ENCODE data around the gene ST7. TPM values are rescaled to one million over a fixed set of nuclear protein-coding genes. Genes with fewer than 3 reads are reported as not detected.
A peak's percentile ranks its signal among the peaks of the same experiment; 100 is the strongest.

ST7 gene
- total and polyA plus RNA-seq, 2 of the 13 experiments (the other 11 are each of a cell fraction or from before 2014, with no cell fraction given): 17.3 to 23.5 TPM

GRCh38 chr7:116953372-116953905 is at the start of gene ST7 (continued):
- TF ChIP-seq, protein P1, sequence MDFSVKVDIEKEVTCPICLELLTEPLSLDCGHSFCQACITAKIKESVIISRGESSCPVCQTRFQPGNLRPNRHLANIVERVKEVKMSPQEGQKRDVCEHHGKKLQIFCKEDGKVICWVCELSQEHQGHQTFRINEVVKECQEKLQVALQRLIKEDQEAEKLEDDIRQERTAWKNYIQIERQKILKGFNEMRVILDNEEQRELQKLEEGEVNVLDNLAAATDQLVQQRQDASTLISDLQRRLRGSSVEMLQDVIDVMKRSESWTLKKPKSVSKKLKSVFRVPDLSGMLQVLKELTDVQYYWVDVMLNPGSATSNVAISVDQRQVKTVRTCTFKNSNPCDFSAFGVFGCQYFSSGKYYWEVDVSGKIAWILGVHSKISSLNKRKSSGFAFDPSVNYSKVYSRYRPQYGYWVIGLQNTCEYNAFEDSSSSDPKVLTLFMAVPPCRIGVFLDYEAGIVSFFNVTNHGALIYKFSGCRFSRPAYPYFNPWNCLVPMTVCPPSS (IDR thresholded peaks at IDR 0.05): no peak
- no peak for TF ChIP-seq NFE2L1 (CRISPR knock-in tag; IDR thresholded peaks at IDR 0.05; ENCODE audit: borderline replicate concordance)
- TF ChIP-seq, protein P2, sequence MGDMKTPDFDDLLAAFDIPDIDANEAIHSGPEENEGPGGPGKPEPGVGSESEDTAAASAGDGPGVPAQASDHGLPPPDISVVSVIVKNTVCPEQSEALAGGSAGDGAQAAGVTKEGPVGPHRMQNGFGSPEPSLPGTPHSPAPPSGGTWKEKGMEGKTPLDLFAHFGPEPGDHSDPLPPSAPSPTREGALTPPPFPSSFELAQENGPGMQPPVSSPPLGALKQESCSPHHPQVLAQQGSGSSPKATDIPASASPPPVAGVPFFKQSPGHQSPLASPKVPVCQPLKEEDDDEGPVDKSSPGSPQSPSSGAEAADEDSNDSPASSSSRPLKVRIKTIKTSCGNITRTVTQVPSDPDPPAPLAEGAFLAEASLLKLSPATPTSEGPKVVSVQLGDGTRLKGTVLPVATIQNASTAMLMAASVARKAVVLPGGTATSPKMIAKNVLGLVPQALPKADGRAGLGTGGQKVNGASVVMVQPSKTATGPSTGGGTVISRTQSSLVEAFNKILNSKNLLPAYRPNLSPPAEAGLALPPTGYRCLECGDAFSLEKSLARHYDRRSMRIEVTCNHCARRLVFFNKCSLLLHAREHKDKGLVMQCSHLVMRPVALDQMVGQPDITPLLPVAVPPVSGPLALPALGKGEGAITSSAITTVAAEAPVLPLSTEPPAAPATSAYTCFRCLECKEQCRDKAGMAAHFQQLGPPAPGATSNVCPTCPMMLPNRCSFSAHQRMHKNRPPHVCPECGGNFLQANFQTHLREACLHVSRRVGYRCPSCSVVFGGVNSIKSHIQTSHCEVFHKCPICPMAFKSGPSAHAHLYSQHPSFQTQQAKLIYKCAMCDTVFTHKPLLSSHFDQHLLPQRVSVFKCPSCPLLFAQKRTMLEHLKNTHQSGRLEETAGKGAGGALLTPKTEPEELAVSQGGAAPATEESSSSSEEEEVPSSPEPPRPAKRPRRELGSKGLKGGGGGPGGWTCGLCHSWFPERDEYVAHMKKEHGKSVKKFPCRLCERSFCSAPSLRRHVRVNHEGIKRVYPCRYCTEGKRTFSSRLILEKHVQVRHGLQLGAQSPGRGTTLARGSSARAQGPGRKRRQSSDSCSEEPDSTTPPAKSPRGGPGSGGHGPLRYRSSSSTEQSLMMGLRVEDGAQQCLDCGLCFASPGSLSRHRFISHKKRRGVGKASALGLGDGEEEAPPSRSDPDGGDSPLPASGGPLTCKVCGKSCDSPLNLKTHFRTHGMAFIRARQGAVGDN (CRISPR knock-in tag; IDR thresholded peaks at IDR 0.05): peak; percentile 45; the same call in 1 of the 2 replicates
- TF ChIP-seq ZKSCAN8 (CRISPR knock-in tag; IDR thresholded peaks at IDR 0.05; ENCODE audit: borderline replicate concordance): no peak
- TF ChIP-seq ZNF260 (CRISPR knock-in tag; IDR thresholded peaks at IDR 0.05; ENCODE audit: borderline replicate concordance, low read depth): no peak
- no peak for TF ChIP-seq ZSCAN12 (CRISPR knock-in tag; IDR thresholded peaks at IDR 0.05)
- no peak for TF ChIP-seq STAG1 (CRISPR knock-in tag; IDR thresholded peaks at IDR 0.05)
- no peak for TF ChIP-seq ZFP1 (CRISPR knock-in tag; IDR thresholded peaks at IDR 0.05)
- TF ChIP-seq ASH2L (IDR thresholded peaks at IDR 0.05; ENCODE audit: insufficient read length, low read depth, low read length): peak; percentile 66
- TF ChIP-seq SIN3B (IDR thresholded peaks at IDR 0.05; ENCODE audit: low read length): no peak
- TF ChIP-seq ZNF660 (CRISPR knock-in tag; IDR thresholded peaks at IDR 0.05; ENCODE audit: borderline replicate concordance, low read depth): no peak
- TF ChIP-seq ZSCAN9 (CRISPR knock-in tag; IDR thresholded peaks at IDR 0.05; ENCODE audit: borderline replicate concordance): no peak
- TF ChIP-seq ZNF552 (CRISPR knock-in tag; IDR thresholded peaks at IDR 0.05; ENCODE audit: borderline replicate concordance): no peak
- peak; percentile 79 for TF ChIP-seq ZFY (CRISPR knock-in tag; IDR thresholded peaks at IDR 0.05)
- TF ChIP-seq, protein P3, sequence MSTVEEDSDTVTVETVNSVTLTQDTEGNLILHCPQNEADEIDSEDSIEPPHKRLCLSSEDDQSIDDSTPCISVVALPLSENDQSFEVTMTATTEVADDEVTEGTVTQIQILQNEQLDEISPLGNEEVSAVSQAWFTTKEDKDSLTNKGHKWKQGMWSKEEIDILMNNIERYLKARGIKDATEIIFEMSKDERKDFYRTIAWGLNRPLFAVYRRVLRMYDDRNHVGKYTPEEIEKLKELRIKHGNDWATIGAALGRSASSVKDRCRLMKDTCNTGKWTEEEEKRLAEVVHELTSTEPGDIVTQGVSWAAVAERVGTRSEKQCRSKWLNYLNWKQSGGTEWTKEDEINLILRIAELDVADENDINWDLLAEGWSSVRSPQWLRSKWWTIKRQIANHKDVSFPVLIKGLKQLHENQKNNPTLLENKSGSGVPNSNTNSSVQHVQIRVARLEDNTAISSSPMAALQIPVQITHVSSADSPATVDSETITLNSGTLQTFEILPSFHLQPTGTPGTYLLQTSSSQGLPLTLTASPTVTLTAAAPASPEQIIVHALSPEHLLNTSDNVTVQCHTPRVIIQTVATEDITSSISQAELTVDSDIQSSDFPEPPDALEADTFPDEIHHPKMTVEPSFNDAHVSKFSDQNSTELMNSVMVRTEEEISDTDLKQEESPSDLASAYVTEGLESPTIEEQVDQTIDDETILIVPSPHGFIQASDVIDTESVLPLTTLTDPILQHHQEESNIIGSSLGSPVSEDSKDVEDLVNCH (CRISPR knock-in tag; IDR thresholded peaks at IDR 0.05): no peak
- peak; percentile 52 for TF ChIP-seq POLR2AphosphoS5 (IDR thresholded peaks at IDR 0.05; ENCODE audit: low read depth, low read length)
- no peak for TF ChIP-seq ZSCAN20 (CRISPR knock-in tag; IDR thresholded peaks at IDR 0.05; ENCODE audit: borderline replicate concordance)
- no peak; the same call in 1 of the 2 replicates for TF ChIP-seq ATF2 (CRISPR knock-in tag; IDR thresholded peaks at IDR 0.05)
- peak; percentile 69; the same call in 1 of the 2 replicates for TF ChIP-seq POLR2G (IDR thresholded peaks at IDR 0.05; ENCODE audit: low read depth, low read length)
- no peak for TF ChIP-seq ZNF703 (CRISPR knock-in tag; IDR thresholded peaks at IDR 0.05; ENCODE audit: borderline replicate concordance)
- no peak for TF ChIP-seq TEF (CRISPR knock-in tag; IDR thresholded peaks at IDR 0.05)
